Stimulated activated CD4-positive, alpha-beta T cell treated with anti-CD3 and anti-CD28 coated beads, Interleukin-12 subunit alpha, Interleukin-12 subunit beta, amount 100 ng/mL, for 48 hours (primary cell): ENCODE measurements around the gene KDSR.

ENCODE experiments used
- DNase-seq, 3 donors: peaks; one replicate each; pipeline ENCODE4 v3.0.0-alpha.2; 2020; ENCODE audit warnings: low read depth in 2 of 3, low spot score in 1 of 3

KDSR gene, protein sequence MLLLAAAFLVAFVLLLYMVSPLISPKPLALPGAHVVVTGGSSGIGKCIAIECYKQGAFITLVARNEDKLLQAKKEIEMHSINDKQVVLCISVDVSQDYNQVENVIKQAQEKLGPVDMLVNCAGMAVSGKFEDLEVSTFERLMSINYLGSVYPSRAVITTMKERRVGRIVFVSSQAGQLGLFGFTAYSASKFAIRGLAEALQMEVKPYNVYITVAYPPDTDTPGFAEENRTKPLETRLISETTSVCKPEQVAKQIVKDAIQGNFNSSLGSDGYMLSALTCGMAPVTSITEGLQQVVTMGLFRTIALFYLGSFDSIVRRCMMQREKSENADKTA

GRCh38 chr18:63367053-63367953 is at the start of gene KDSR:
KDSR (minus strand) TSS chr18:63367206; CDS start chr18:63367118, 88 bp downstream.
- DNase-seq = peak; percentile 61 to 82 (median 76)

- DNase-seq = no peak
These were observed 45.9 kb upstream of the KDSR start for GRCh38 chr18:63412953-63413352.

- DNase-seq = no peak
These were observed 43.8 kb upstream of the KDSR start for GRCh38 chr18:63410792-63411191.

DNA sequence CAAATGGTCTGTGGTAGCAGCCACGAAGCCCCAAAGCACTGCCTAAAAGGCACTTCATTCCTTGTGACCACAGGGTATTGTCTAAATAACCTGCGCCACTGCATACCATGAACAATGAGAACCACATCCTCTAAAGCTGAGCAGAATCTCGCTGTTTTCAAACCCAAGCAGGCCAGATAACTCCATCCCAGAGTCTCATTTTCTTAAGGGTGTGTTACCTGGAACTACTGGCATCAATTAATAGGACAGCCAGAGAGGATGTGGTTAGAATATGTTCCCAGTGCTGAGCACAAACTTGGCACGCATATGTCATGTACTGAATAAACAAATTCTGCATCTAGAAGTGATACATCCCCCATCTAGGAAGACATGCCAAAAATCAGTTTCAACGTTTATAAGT is 42.3 kb upstream of the KDSR start:
- DNase-seq = no peak

DNA sequence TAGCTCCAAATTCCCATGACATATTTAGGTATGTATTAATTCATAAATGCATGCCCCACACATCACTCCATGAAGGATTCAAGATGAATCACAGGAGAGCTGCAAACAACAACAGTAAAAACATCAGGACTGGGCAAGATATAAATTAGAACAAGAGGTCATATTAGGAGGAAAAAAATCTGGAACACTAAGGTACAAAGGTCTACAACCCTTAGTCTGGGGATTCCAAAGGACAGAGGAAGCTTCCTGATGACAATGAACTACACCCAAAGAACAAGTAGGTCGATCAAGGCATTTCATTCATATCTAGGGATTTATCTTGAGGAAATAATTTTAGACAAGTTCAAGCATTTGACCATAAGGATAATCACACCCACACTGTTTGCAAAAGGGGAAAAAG is 40.7 kb upstream of the KDSR start:
- no peak for DNase-seq

DNA sequence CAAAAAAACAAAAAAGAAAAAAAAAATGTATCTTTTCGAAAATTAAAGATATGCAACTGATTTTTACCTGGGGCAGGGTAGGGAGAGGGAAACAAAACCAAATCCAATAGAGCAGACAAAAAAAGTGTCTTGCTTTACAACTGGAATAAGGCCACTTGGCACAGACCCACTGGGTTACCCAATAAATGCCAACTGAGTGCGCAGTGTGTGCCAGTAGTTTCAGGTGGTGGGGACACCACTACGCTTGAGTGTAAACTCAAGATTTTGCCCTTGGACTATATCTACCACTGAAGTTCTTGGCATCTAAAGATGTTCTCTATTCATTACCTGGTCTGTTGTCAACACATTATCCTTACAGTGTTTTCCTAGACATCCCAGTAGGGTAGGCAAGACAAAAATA is 39.0 kb upstream of the KDSR start:
- DNase-seq = no peak

DNA sequence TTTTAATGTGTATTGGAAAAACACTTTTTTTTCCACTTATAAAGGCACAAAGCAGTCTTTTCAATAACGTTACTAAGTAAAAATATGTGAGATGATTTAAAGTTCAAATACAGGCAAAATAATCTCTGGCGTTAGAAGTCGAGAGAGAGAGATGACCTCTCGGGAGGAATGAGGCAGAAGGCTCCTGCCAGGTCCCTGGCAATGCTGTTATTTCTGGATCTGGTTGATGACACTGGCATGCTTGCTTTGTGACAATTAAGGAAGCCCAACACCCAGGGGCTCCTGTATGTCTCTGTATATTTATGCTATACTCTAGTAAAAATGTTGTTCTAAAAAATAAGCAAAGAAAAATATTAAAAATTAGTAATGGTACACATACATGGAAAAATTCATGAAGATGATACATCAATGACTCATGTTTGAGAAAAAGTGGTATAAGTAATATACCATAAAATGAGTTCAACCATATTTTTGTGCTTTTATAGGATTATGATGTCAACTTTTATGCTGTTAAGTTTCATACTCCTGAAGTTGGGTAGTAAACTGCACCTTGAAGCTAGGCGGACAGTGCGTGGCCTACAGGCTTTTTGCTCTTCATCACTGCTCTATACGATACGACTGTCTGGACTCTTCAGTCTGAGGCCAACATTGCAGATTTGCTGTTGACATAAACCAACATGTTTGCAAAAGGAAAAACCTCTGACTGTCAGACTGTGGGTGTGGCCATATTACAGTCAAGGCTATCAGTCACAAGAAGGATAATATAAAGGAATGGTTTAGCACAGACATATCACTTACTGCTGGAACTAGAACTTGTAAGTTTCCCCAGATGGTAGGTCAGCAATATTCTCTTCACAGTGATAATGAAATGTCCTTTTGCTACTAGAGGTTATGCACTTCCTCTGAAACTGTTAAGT is 35.5 kb upstream of the KDSR start:
- no peak for DNase-seq

GRCh38 chr18:63399300-63399699 is 32.3 kb upstream of the KDSR start:
- DNase-seq = no peak

GRCh38 chr18:63397349-63397748 is 30.3 kb upstream of the KDSR start:
- no peak for DNase-seq

- no peak for DNase-seq
These were observed 28.5 kb upstream of the KDSR start for GRCh38 chr18:63395503-63395902.

GRCh38 chr18:63394954-63395353 is 27.9 kb upstream of the KDSR start:
- DNase-seq = no peak

- DNase-seq = no peak
These were observed 20.9 kb upstream of the KDSR start for GRCh38 chr18:63387861-63388260.

GRCh38 chr18:63382843-63383242 is 15.8 kb upstream of the KDSR start:
- no peak for DNase-seq

GRCh38 chr18:63379639-63379962 is 12.6 kb upstream of the KDSR start:
- no peak for DNase-seq

DNA sequence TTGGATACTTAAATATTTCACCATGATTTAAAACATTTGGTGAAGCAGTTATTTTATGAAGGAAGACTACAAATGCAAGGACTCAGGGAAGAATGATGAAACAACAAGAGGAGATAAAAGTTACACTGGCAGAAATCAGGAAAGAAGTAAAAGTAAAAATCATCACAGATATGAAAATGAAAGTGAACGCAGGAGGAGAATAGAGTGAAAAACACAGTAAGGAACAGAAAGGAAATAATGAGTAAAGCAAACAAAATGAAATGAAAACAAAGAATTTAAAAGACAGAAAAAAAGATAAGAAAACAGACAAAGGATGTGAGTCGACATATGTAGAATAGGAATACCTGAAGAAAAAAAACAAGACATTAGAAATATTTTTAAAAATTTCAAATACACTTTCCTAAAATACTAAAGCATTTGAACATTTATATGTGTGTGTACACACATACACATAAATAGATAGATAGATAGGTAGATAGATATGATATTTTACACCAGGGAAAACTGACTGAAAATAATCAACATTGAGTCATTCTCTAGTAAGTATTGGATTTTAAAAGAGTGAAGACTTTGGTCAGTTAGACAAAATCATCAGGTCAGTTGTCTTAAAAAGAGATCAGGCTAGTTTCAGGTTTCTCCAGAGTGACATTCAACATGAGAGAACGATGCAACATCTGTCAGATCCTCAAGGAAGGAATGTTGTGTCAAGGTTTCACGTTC is 12.1 kb upstream of the KDSR start:
- DNase-seq = no peak

GRCh38 chr18:63377275-63377980 is 10.4 kb upstream of the KDSR start:
- no peak for DNase-seq

DNA sequence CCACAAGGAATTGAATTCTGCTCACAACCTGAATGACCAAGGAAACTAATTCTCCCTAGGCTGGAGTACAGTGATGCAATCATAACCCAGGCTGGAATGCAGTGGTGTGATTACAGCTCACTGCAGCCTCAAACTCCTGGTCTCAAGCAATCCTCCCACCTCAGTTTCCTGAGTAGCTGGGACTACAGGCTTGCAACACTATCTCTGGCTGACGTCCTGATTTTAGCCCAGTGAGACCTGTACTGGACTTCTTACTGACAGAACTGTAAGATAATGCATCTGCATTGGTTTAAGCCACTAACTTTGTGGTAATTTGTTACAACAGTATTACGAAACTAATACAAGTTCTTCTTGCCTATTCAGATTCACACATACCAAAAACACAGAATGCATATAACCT is 9.5 kb upstream of the KDSR start:
- no peak for DNase-seq

DNA sequence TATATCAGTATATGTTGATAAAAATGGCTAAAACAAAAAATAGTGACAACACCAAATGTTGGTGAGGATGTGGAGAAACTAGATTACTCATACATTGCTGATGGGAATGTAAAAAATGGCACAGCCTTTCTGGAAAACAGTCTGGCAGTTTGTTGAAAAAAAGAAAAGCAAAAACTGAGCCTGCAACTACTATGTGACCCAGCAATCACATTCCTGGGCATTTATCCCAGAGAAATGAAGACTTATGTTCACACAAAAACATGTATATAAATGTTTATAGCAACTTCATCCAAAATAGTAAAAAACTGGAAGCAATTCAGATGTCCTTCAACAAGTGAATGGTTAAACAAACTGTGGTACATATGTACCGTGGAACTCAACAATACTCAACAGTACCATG is 7.5 kb upstream of the KDSR start:
- no peak for DNase-seq

DNA sequence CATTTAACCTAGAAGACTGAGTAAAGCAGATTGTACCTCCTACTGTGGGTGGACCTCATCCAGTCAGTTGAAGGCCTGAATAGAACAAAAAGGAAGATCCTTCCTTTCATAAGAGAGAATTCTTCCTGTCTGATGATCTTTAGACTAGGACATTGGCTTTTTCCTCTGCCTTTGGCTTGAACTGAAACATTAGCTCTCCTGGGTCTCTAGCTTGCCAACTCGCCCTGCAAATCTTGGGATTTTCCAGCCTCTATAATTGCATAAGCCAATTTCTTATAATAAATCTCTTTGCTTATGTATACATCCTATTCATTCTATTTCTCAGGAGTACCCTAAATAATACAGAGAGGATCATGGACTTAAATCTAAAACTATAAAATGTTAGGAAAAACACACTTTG is 6.2 kb upstream of the KDSR start:
- no peak for DNase-seq

DNA sequence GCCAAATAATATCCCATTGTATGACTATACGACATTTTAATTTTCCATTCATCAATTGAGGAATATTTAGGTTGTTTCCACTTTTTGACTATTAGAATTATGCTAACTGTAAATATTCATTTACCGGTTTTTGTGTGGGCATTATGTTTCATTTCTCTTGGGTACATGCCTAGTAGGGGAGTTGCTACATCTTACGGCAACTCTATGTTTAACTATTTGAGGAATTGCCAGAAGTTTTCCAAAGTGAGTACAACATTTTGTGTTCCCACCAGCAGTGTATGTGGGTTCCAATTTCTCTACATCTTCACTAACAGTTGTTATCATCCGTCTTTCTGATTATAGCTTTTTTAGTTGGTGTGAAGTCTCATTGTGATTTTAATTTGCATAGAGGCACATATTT is 1.6 kb upstream of the KDSR start:
- no peak for DNase-seq
